HG02763 (cell line): ENCODE data around the gene TRIM52.
A peak's percentile ranks its signal among the peaks of the same experiment; 100 is the strongest.
"Not testable (repeated sequence)": the region's sequence is repeated elsewhere in the genome, so short reads cannot be mapped to it uniquely, and the experiment has no call there.

Experiments used
- ATAC-seq: cut with Tn5 transposase; IDR thresholded peaks from one replicate; pipeline ENCODE4 v1.9.1; 2021; ENCODE audit warnings: mild to moderate bottlenecking, moderate library complexity; ENCODE audit not compliant: unreplicated experiment

TRIM52 gene

DNA sequence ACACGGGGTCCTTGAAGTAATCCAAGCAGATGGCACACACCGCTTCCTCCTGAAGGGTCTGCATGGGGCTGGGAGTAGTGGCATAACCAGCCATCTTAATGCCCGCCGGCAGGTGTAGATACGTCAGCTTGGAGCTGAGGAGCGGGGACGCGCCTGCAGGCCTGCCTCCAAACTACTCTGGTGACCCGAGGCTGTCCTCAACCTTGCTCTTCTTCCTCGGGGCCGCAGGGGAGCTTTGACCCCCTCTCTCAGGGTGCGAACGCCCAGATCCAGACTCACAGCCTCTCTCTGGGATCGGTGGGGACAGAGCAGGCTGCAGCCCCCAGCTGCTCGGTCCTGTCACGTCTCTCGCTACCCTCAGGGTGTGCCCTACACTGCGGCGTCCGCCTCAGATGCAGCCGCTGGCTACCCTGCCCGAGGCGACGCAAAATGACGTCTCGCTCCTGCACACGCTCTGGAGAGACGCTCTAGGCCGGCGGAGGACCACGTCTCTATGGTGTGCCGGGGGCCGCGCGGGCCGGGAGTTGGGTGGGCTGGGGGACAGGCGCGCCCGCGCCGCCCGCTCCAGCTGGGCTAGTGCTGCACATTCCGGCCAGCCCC, at the start of gene TRIM52:
TRIM52 (minus strand) TSS at position 424 of the 600 bp plus-strand sequence; CDS start at position 94, 330 bp downstream.
- ATAC-seq, result peak; percentile 81

GRCh38 chr5:181287331-181287730, 26.4 kb upstream of the TRIM52 start:
- ATAC-seq, result not testable (repeated sequence)

DNA sequence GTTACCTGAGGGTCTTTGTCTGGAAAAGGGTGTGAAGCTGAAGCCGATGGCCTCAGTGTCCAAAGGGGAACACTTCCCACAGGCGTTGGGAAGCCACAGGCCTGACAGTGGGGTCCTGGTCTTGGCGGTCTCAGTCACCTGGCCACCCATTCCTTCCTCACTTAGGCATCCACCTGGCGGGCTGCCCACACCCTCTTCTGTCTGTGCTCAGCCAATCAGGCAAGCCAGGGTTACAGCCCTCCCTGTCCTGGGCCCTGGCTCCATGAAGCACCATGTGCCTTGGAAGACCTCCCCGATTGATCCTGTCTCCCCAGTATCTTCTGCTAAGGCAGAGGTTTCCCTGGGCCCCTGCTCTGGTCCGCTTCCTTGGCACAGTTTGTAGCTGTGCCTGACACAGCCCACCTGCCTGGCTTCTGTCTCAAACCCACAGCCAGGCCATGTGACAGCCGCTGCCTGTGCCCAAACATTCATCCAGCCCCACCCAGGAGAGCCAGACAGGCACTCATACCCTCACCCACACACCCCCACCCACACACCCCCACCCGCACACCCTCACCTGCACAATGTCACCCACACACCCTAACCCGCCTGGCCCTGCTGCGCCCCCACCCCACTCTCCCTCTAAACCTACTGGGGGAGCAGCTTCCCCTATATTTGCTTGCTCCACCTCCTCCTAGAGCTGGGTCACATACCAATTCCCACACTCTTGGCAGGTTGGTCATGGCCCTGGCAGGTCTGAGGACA, 25.2 kb upstream of the TRIM52 start:
- not testable (repeated sequence) for ATAC-seq

DNA sequence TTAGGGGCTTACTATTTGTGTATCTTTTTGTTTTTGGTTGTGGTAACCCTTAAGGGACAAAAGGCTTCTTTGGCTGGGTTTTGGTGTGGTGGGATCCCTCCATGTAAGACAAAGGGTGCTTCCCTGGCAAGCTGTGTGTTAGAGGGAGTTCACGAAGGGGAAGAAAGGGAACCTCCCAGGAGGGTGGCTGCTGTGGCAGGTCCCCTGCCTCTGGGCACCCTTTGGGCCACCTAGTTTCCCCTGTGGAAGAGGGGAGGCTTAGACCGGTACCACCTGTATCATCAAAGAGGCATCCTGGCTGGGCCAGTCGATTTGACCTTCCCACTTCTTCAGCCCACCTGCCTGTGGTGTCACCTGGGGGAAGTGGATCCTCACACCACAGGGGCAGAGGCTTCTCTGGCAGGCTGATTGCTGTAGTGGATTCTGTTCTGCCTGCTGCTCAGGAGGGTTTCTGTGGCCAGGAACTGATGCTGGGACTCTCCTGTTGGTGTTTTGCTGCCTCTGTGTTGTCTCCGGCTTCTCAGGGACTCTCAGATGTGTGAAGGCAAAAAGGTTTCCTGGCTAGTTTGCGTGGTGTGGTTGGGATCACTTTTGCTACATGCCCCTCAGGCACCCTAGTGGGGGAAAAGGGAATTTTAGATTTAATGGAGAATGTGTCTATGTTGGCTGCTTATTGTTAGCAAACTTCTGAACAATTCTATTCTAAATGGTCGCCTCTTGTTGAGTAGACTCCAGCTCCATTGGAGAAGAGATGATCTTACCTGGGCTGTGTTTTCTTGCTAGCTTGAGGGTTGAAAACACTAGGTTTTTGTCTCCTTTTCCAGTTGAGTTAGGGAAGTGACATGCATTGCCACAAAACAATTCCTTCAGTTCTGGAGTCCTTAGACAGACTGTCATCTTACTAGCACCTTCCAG, 23.2 kb upstream of the TRIM52 start:
- ATAC-seq, result not testable (repeated sequence)

DNA sequence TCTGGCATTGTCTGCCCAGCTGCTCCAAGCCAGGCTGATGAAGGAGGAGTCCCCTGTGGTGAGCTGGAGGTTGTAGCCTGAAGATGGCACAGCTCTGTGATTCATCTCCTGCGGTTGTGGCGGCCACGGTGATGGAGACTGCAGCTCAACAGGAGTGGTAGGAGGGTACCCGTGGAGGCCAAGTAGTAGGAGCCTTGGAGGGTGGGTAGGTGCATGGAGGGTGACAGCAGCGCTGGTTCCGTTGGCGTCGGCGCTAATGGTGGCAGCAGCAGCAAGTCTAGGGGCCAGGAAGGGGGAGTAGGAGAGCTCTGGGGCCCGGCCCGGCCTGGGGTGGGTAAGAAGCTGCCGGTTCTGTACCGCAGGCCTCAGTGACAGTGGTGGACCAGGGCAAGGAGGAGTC, 22.4 kb upstream of the TRIM52 start:
- no peak for ATAC-seq

- no peak for ATAC-seq
These were observed 21.9 kb upstream of the TRIM52 start for GRCh38 chr5:181282874-181283273.

GRCh38 chr5:181282415-181282814, 21.5 kb upstream of the TRIM52 start:
- ATAC-seq, result not testable (repeated sequence)

GRCh38 chr5:181281984-181282316, 21.0 kb upstream of the TRIM52 start:
- no peak for ATAC-seq

- ATAC-seq, result no peak
These were observed 20.4 kb upstream of the TRIM52 start for GRCh38 chr5:181281077-181281983.

- no peak for ATAC-seq
These were observed 19.4 kb upstream of the TRIM52 start for GRCh38 chr5:181280251-181280762.

DNA sequence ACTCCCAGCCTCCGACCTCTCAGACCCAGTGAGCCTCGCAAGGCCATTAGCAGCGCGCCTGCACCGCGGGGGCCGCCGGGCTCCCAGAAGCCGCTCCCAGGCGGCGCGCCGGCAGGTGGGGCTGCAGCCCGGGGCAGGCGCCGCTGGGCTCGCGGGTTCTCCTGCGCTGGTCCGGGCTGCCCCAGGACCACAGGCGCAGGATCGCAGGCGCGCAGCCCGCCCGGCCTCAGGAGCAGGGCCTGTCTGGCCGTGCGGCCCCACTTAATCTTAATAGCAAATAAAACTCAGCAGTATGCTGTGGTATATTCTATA, 12.4 kb upstream of the TRIM52 start:
- ATAC-seq, result not testable (repeated sequence)

DNA sequence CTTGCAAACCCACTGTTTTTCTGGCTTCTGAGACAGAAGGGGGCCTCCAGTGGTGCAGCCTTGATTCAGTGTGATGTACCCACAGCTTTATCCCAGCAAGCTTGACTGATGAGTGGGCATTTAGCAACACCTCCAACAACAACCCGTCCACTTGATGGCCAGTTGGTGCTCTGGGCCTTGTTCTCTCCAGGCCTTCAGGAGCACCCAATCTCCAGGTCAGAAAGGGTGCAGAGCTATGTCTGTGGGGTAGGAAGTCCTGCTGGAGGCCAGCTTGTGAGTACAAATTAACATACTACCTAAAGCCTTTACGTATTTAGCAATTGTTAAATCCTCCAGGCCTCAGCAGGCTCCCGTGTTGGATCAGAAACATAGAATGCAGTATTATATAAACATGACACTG, 10.1 kb upstream of the TRIM52 start:
- no peak for ATAC-seq

- ATAC-seq, result not testable (repeated sequence)
These were observed 7.0 kb upstream of the TRIM52 start for GRCh38 chr5:181267907-181268306.

GRCh38 chr5:181267291-181267904, 6.5 kb upstream of the TRIM52 start:
- ATAC-seq, result not testable (repeated sequence)

GRCh38 chr5:181265092-181265671, 4.2 kb upstream of the TRIM52 start:
- ATAC-seq, result no peak

DNA sequence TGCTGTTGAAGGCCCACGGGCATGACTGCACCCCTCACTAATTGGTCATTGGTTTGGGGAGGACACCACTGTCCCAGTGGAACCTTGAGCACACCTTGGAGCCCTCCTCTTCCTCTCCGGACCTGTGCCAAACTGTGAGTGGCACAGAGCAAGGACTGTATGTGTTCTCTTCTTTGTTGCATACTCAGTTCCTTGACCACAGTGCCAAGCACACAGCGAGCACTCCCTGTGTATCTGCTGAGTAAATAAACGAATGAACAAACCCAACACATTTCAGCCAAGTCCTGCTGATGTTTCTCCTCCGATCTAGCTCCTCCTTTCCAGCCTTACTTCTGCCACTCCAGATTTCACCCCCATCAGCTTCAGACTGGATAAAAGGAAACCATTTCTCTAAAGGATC, 2.7 kb upstream of the TRIM52 start:
- ATAC-seq, result no peak

GRCh38 chr5:181261320-181262049, 542 bp upstream of the TRIM52 start:
- ATAC-seq, result peak; percentile 49

DNA sequence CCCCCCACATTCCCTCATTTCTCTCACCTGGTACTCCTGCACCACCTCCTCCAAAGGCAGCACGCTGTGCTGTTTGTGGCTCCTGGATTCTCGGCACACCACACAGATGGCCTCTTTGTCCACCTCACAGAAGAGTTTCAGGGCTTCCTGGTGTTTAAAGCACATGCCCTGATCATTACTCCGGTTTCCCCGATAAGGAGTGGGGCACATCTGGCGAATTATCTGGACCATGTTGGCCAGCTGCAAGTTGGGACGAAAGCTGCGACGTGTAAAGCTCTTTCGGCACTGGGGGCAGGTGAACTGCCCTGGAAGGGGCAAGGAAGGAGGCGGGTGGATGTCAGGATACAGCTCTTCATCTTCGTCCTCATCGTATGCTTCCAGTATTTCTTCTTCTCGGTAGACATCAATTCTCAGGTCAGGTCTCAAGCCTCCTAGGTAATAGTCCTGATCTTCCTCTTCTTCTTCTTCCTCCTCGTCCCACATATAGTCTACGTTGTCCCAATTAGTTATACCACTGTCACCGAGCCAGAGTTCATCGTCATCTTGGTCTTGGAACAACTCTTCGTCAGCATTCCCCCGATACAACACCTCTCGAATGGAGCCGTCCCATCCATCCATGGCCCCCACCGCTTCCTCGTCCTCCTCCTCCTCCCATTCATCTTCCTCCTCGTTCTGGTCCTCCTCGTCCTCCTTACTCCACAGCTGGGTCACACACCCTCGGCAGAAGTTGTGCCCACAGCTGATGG, 796 bp downstream of the TRIM52 start:
- ATAC-seq, result no peak
